Endothelial cell (in vitro differentiated cells): Measurements from ENCODE around the gene RPS29. TPM values are rescaled to one million over a fixed set of nuclear protein-coding genes. Genes with fewer than 3 reads are reported as not detected.

Experiments
- DNase-seq: peaks from one replicate; pipeline ENCODE4 v3.0.0; 2021; ENCODE audit warnings: low spot score
- H3K27ac Mint-ChIP-seq: one replicate; pipeline ENCODE4 v1.8.0; 2021; ENCODE audit warnings: mixed read lengths, inconsistent platforms; ENCODE audit not compliant: unreplicated experiment
- H3K27me3 Mint-ChIP-seq: one replicate; pipeline ENCODE4 v1.8.0; 2021; ENCODE audit warnings: mild to moderate bottlenecking, moderate library complexity, mixed read lengths, inconsistent platforms; ENCODE audit not compliant: unreplicated experiment
- H3K36me3 Mint-ChIP-seq: one replicate; pipeline ENCODE4 v1.8.0; 2021; ENCODE audit warnings: mild to moderate bottlenecking, low read depth, mixed read lengths, inconsistent platforms; ENCODE audit not compliant: unreplicated experiment
- H3K4me1 Mint-ChIP-seq: one replicate; pipeline ENCODE4 v1.8.0; 2021; ENCODE audit warnings: mild to moderate bottlenecking, mixed read lengths, inconsistent platforms; ENCODE audit not compliant: unreplicated experiment
- H3K4me3 Mint-ChIP-seq: one replicate; pipeline ENCODE4 v1.8.0; 2021; ENCODE audit warnings: mild to moderate bottlenecking, mixed read lengths, inconsistent platforms; ENCODE audit not compliant: unreplicated experiment
- H3K9me3 Mint-ChIP-seq: one replicate; pipeline ENCODE4 v1.8.0; 2021; ENCODE audit warnings: mixed read lengths, inconsistent platforms; ENCODE audit not compliant: unreplicated experiment
- total RNA-seq: library from RNA; stranded (reverse); fragmentation: NEBNext Ultra II Directional; extraction: Animal tissue kit (Norgen Biotek cat#: 25700); gene quantifications from one replicate; pipeline ENCODE4 v1.2.1, GENCODE V29; 2021; ENCODE audit not compliant: unreplicated experiment
- TF ChIP-seq, protein P1 (sequence below): fragments of 200-600 bp; sonication (generic); IDR thresholded peaks from one replicate; pipeline ENCODE4 v1.5.0; 2021; ENCODE audit warnings: antibody characterized with exemption; ENCODE audit not compliant: unreplicated experiment

RPS29 gene
- total RNA-seq, 1 donor from 2014 or later, result 2,246 TPM

DNA sequence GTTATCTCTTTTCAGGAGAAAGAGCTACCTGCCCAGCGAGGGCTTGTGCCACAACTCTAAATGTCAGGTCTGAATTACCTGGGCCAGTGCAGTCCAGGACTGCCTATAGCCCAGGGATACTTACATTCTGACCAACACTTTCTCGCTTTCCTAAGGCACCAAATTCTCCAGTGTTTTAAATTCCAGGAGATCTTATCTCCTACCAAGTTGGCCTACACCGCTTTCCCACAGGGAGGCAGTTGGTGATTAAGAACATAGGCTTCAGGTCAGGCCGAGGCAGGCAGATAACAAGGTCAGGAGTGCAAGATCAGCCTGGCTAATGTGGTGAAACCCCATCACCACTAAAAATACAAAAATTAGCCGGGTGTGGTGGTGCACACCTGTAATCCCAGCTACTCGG, 41.1 kb downstream of the RPS29 start:
- Mint-ChIP-seq H3K27ac (no peak overlapping the region), H3K36me3 (peaks cover 13% of the 10 kb centered on the region), H3K9me3 (peaks cover 5% of the 10 kb centered on the region), H3K27me3 (peaks cover 7% of the 10 kb centered on the region), H3K4me3 (no peak overlapping the region), H3K4me1 (peaks cover 32% of the 10 kb centered on the region)
- DNase-seq, result no peak
- TF ChIP-seq, protein P1, sequence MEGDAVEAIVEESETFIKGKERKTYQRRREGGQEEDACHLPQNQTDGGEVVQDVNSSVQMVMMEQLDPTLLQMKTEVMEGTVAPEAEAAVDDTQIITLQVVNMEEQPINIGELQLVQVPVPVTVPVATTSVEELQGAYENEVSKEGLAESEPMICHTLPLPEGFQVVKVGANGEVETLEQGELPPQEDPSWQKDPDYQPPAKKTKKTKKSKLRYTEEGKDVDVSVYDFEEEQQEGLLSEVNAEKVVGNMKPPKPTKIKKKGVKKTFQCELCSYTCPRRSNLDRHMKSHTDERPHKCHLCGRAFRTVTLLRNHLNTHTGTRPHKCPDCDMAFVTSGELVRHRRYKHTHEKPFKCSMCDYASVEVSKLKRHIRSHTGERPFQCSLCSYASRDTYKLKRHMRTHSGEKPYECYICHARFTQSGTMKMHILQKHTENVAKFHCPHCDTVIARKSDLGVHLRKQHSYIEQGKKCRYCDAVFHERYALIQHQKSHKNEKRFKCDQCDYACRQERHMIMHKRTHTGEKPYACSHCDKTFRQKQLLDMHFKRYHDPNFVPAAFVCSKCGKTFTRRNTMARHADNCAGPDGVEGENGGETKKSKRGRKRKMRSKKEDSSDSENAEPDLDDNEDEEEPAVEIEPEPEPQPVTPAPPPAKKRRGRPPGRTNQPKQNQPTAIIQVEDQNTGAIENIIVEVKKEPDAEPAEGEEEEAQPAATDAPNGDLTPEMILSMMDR, result no peak

DNA sequence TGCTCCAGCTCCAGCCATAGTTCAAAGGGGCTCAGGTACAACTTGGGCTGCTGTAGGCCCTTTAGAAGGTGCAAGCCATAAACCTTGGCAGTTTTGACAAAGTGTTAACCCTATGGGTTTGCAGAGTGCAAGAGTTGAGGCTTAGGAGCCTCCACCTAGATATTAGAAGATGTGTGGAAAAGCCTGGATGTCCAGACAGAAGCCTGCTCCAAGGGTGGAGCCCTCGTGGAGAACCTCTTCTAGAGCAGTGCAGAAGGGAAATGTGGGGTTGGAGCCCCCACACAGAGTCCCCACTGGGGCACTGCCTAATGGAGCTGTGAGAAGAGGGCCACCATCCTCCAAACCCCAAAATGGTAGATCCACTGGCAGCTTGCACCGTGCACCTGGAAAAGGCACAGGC, 45.1 kb downstream of the RPS29 start:
- Mint-ChIP-seq H3K4me3 (no peak overlapping the region), H3K36me3 (peaks cover 13% of the 10 kb centered on the region)
- TF ChIP-seq, protein P1, result no peak

GRCh38 chr14:49538852-49539251, 47.3 kb downstream of the RPS29 start:
- Mint-ChIP-seq H3K27ac (no peak overlapping the region), H3K36me3 (peaks cover 13% of the 10 kb centered on the region), H3K4me1 (no peaks in the 10 kb centered on the region), H3K4me3 (no peak overlapping the region), H3K27me3 (peaks cover 2% of the 10 kb centered on the region), H3K9me3 (peaks cover 5% of the 10 kb centered on the region)
- DNase-seq, result no peak
- TF ChIP-seq, protein P1, result no peak

More for the DNA sequence above, 45.1 kb downstream of the RPS29 start:
- DNase-seq, result no peak
- peaks cover 11% of the 10 kb centered on the region for H3K4me1 Mint-ChIP-seq
- no peak overlapping the region for H3K27ac Mint-ChIP-seq
- peaks cover 5% of the 10 kb centered on the region for H3K9me3 Mint-ChIP-seq
- H3K27me3 Mint-ChIP-seq, result peaks cover 2% of the 10 kb centered on the region

Other genes with a start within 250 kb of the RPS29 start
- 12.9 TPM for gene LRR1, start 12.6 kb upstream of the RPS29 start, total RNA-seq
- gene RPL36AL, start 34.2 kb upstream of the RPS29 start, total RNA-seq, result 186 TPM
- 47.0 TPM for gene MGAT2, start 34.4 kb upstream of the RPS29 start, total RNA-seq
- 8.6 TPM for gene DNAAF2, start 48.9 kb upstream of the RPS29 start, total RNA-seq
- gene POLE2, start 101.8 kb upstream of the RPS29 start, total RNA-seq, result 6.7 TPM
- 1.6 TPM for gene KLHDC1, start 106.7 kb upstream of the RPS29 start, total RNA-seq
- gene KLHDC2, start 181.8 kb upstream of the RPS29 start, total RNA-seq, result 39.7 TPM